Stimulated activated CD4-positive, alpha-beta T cell treated with anti-CD3 and anti-CD28 coated beads, Interleukin-15, amount 100 ng/mL, for 48 hours (primary cell): ENCODE results near the gene PARP6.

Experiments used
- DNase-seq, 2 donors: peaks; one replicate each; pipeline ENCODE4 v3.0.0-alpha.2; 2020; ENCODE audit warnings: low read depth in 2 of 2

PARP6 gene

GRCh38 chr15:72272213-72272996 is at the start of gene PARP6:
TSS of gene PARP6 (minus strand) at chr15:72272554. CDS start at chr15:72267477, 5,077 bp downstream.
- DNase-seq = peak; percentile 98 to 99

- peak; percentile 40 to 54 for DNase-seq
Measured at GRCh38 chr15:72319985-72320671, 47.8 kb upstream of the PARP6 start, which contains the start of gene CELF6. TSS of gene CELF6 (minus strand) at chr15:72320157. CDS start at chr15:72319874, 283 bp downstream.

- peak in 1 of 2 donors; percentile 27 for DNase-seq
Measured at GRCh38 chr15:72319360-72319984, 47.1 kb upstream of the PARP6 start.

- DNase-seq = no peak
Measured at GRCh38 chr15:72318408-72318942, 46.1 kb upstream of the PARP6 start.

- DNase-seq = no peak
Measured at GRCh38 chr15:72315706-72316370, 43.5 kb upstream of the PARP6 start.

- no peak for DNase-seq
Measured at GRCh38 chr15:72313881-72314280, 41.5 kb upstream of the PARP6 start.

- DNase-seq = no peak
Measured at GRCh38 chr15:72313448-72313840, 41.1 kb upstream of the PARP6 start.

- DNase-seq = peak; percentile 25 to 48
Measured at GRCh38 chr15:72312605-72313447, 40.5 kb upstream of the PARP6 start.

GRCh38 chr15:72307026-72307425 is 34.7 kb upstream of the PARP6 start:
- no peak for DNase-seq

- DNase-seq = peak in 1 of 2 donors; percentile 25
Measured at GRCh38 chr15:72306211-72306785, 33.9 kb upstream of the PARP6 start.

GRCh38 chr15:72304596-72304995 is 32.2 kb upstream of the PARP6 start:
- no peak for DNase-seq

GRCh38 chr15:72302955-72303354 is 30.6 kb upstream of the PARP6 start:
- no peak for DNase-seq

GRCh38 chr15:72289597-72290325 is 17.4 kb upstream of the PARP6 start:
- no peak for DNase-seq

- DNase-seq = no peak
Measured at GRCh38 chr15:72288796-72289596, 16.6 kb upstream of the PARP6 start.

GRCh38 chr15:72285927-72286516 is 13.7 kb upstream of the PARP6 start:
- DNase-seq = peak in 1 of 2 donors; percentile 38

- DNase-seq = no peak
Measured at GRCh38 chr15:72285402-72285801, 13.0 kb upstream of the PARP6 start.

GRCh38 chr15:72284781-72285180 is 12.4 kb upstream of the PARP6 start:
- no peak for DNase-seq

- no peak for DNase-seq
Measured at GRCh38 chr15:72281713-72282112, 9.4 kb upstream of the PARP6 start.
